B cell (primary cell): ENCODE measurements around the gene CDCA8. TPM values are rescaled to one million over a fixed set of nuclear protein-coding genes. Genes with fewer than 3 reads are reported as not detected.

Experiments used
- ATAC-seq: fragments of 200-7000 bp; cut with Tn5 transposase; one replicate; pipeline ENCODE4 v1.10.0; 2021; ENCODE audit warnings: low read depth, mild to moderate bottlenecking, moderate number of reproducible peaks, moderate library complexity
- CTCF ChIA-PET: fragments of 350-600 bp; sonication (Branson Sonifier 250); formaldehyde crosslinking; loops from one replicate; lab custom pipeline; 2021; ENCODE audit warnings: antibody characterized with exemption, inconsistent platforms; lab: Charles Lee
- POLR2A ChIA-PET: fragments of 350-600 bp; sonication (Branson Sonifier 250); formaldehyde crosslinking; loops from one replicate; lab custom pipeline; 2021; ENCODE audit warnings: antibody characterized with exemption; lab: Charles Lee
- DNase-seq: peaks from one replicate; pipeline ENCODE4 v3.0.0; 2013
- H2AFZ ChIP-seq: 2 replicates; pipeline ENCODE4 v1.6.1; 2012; ENCODE audit warnings: mild to moderate bottlenecking, low read depth, low read length; ENCODE audit not compliant: insufficient read depth, poor library complexity, severe bottlenecking
- H3K27ac ChIP-seq, 2 donors: 1 replicate in 1 of 2; 2 replicates in 1 of 2; pipeline ENCODE4 v1.5.1; 2012 to 2013; ENCODE audit warnings: low read length in 2 of 2, mild to moderate bottlenecking in 2 of 2, moderate library complexity in 1 of 2
- H3K27me3 ChIP-seq, 4 experiments: fragments of 200-600 bp in 1 of 4; sonication (generic) in 1 of 4; replicated peaks in 1 of 4; 1 replicate in 2 of 4; 2 replicates in 2 of 4; pipeline versions ENCODE4 v1.6.1 to v1.7.0; 2013 to 2016; ENCODE audit warnings: low read length in 3 of 4, mild to moderate bottlenecking in 2 of 4, mixed read lengths in 1 of 4, moderate library complexity in 1 of 4; ENCODE audit not compliant: insufficient read depth in 4 of 4, control insufficient read depth in 3 of 4; ENCODE audit errors: control extremely low read depth in 1 of 4
- H3K36me3 ChIP-seq, 2 experiments: replicated peaks in 1 of 2; 1 replicate in 1 of 2; 2 replicates in 1 of 2; pipeline versions ENCODE4 v1.6.1 to v1.7.1; 2013; ENCODE audit warnings: low read length in 1 of 2; ENCODE audit not compliant: insufficient read depth in 2 of 2, control insufficient read depth in 1 of 2; ENCODE audit errors: control extremely low read depth in 1 of 2, extremely low read depth in 1 of 2
- H3K4me1 ChIP-seq, 2 donors: fragments of 200-600 bp in 1 of 2; sonication (generic) in 1 of 2; 1 replicate in 1 of 2; 2 replicates in 1 of 2; pipeline versions ENCODE4 v1.5.1 to v1.6.1; 2013 to 2017; ENCODE audit warnings: low read length in 2 of 2; ENCODE audit not compliant: control insufficient read depth in 2 of 2, insufficient read depth in 2 of 2
- H3K4me2 ChIP-seq: replicated peaks from 2 replicates; pipeline ENCODE3; 2012; ENCODE audit warnings: mild to moderate bottlenecking, low read depth, low read length; ENCODE audit not compliant: poor library complexity, severe bottlenecking
- H3K4me3 ChIP-seq, 5 experiments: fragments of 200-600 bp in 1 of 5; sonication (generic) in 1 of 5; 1 replicate in 3 of 5; 2 replicates in 2 of 5; pipeline versions ENCODE4 v1.5.1 to v1.7.0; 2011 to 2016; ENCODE audit warnings: low read length in 4 of 5, mild to moderate bottlenecking in 4 of 5, low read depth in 2 of 5, control low read depth in 1 of 5, moderate library complexity in 1 of 5; ENCODE audit not compliant: insufficient read depth in 1 of 5; ENCODE audit errors: control extremely low read depth in 1 of 5, extremely low read depth in 1 of 5
- H3K79me2 ChIP-seq: fragments of 200-600 bp; sonication (generic); one replicate; pipeline ENCODE4 v1.6.0; 2016; ENCODE audit warnings: low read length; ENCODE audit not compliant: control insufficient read depth, insufficient read depth
- H3K9ac ChIP-seq: fragments of 200-600 bp; sonication (generic); 2 replicates; pipeline ENCODE4 v1.6.1; 2017; ENCODE audit warnings: mild to moderate bottlenecking, low read length, moderate library complexity
- H3K9me3 ChIP-seq, 3 donors: one replicate each; pipeline versions ENCODE4 v1.6.1 to v1.7.1; 2013; ENCODE audit warnings: low read length in 2 of 3; ENCODE audit not compliant: control insufficient read depth in 2 of 3, insufficient read depth in 1 of 3; ENCODE audit errors: control extremely low read depth in 1 of 3
- H4K20me1 ChIP-seq: 2 replicates; pipeline ENCODE4 v1.6.0; 2012; ENCODE audit warnings: mild to moderate bottlenecking, low read length; ENCODE audit not compliant: insufficient read depth, control insufficient read depth, poor library complexity, severe bottlenecking
- H3K27ac Mint-ChIP-seq: one replicate; pipeline ENCODE4 v1.8.0; 2021; ENCODE audit warnings: mixed read lengths
- H3K27me3 Mint-ChIP-seq: one replicate; pipeline ENCODE4 v1.8.0; 2021; ENCODE audit warnings: mixed read lengths
- H3K4me1 Mint-ChIP-seq: one replicate; pipeline ENCODE4 v1.8.0; 2021; ENCODE audit warnings: mixed read lengths
- H3K4me3 Mint-ChIP-seq: one replicate; pipeline ENCODE4 v1.8.0; 2021; ENCODE audit warnings: mixed read lengths
- H3K9me3 Mint-ChIP-seq: one replicate; pipeline ENCODE4 v1.8.0; 2022; ENCODE audit warnings: mixed read lengths; ENCODE audit not compliant: insufficient read depth
- CTCF ChIP-seq: fragments of 200-600 bp; IDR thresholded peaks from one replicate; pipeline ENCODE4 v1.8.0; 2022; ENCODE audit warnings: antibody characterized with exemption, mild to moderate bottlenecking
- EZH2 ChIP-seq: IDR thresholded peaks from 2 replicates; pipeline ENCODE4 v1.6.1; 2012; ENCODE audit warnings: borderline replicate concordance, low read depth, mild to moderate bottlenecking, moderate library complexity, low read length; ENCODE audit not compliant: insufficient read depth, poor library complexity, severe bottlenecking
- WGBS: methylation state at CpG from one replicate; pipeline ENCODE4 v1.1.5; 2013; ENCODE audit warnings: missing lambda C conversion rate; ENCODE audit not compliant: insufficient coverage; 5-methylcytosine and 5-hydroxymethylcytosine counted together
- intact Hi-C: fragments of 100-400 bp; cut with micrococcal nuclease; formaldehyde crosslinking; loops from one replicate; pipeline ENCODE4 v1.10.0; 2022
- polyA plus RNA-seq: library from polyadenylated mRNA; depleted of rRNA; stranded (reverse); fragments of >200 nt; gene quantifications from 2 replicates; pipeline ENCODE4 v1.2.3, GENCODE V29; 2012
- total RNA-seq, 2 donors: library from RNA; stranded (reverse); fragments of 120-200 nt in 1 of 2; gene quantifications; 1 replicate in 1 of 2; 2 replicates in 1 of 2; pipeline versions ENCODE4 v1.2.3 to v1.2.4, GENCODE V29; 2013 to 2022

CDCA8 gene
- total and polyA plus RNA-seq, 2 donors (not counting 1 experiment from before 2014, with no cell fraction given): 1.3 to 1.6 TPM

GRCh38 chr1:37672136-37672870 lies 20.0 kb upstream of the CDCA8 start:
- no peak overlapping the region for H3K4me2 ChIP-seq
- POLR2A ChIA-PET: no interaction called here
- WGBS: 84% methylated on average over 8 of the region's 9 CpGs
- H3K27ac ChIP-seq: no peak overlapping the region
- intact Hi-C loops: no loop called here
- H3K4me3 ChIP-seq: no peak overlapping the region
- H3K36me3 ChIP-seq: no peaks in the 10 kb centered on the region
- ATAC-seq: no peak
- H3K9ac ChIP-seq: no peak overlapping the region
- CTCF ChIA-PET: interaction anchor here (1.2 to 15.6 kb wide), 3 partner anchors 10 to 185 kb away, joined by 3 to 328 read pairs (median 18); no protein-coding TSS in a partner anchor
- H2AFZ ChIP-seq: no peak overlapping the region
- no peaks in the 10 kb centered on the region for H3K79me2 ChIP-seq
- no peaks in the 10 kb centered on the region for H3K9me3 Mint-ChIP-seq
- H3K9me3 ChIP-seq: no peaks in the 10 kb centered on the region
- H3K27me3 Mint-ChIP-seq: peaks cover 10% of the 10 kb centered on the region
- no peaks in the 10 kb centered on the region for H4K20me1 ChIP-seq
- TF ChIP-seq CTCF (no peak), EZH2 (no peak)
- H3K4me1 ChIP-seq: peaks cover 21 to 26% of the 10 kb centered on the region in 2 donors
- no peak for DNase-seq
- H3K27ac Mint-ChIP-seq: peak overlapping the region; percentile 15
- peaks cover 0 to 15% (median 0%) of the 10 kb centered on the region in 4 experiments for H3K27me3 ChIP-seq
- no peak overlapping the region for H3K4me3 Mint-ChIP-seq
- peaks cover 23% of the 10 kb centered on the region for H3K4me1 Mint-ChIP-seq

- POLR2A ChIA-PET: no interaction called here
- 85% methylated on average over 9 of the region's 10 CpGs for WGBS
- TF ChIP-seq CTCF (no peak), EZH2 (no peak)
Observed at GRCh38 chr1:37673920-37674319, 18.4 kb upstream of the CDCA8 start.

More at GRCh38 chr1:37673920-37674319, 18.4 kb upstream of the CDCA8 start:
- Histone ChIP-seq H3K9me3 (no peaks in the 10 kb centered on the region), H3K36me3 (no peaks in the 10 kb centered on the region), H4K20me1 (no peaks in the 10 kb centered on the region), H2AFZ (no peak overlapping the region), H3K27ac (no peak overlapping the region), H3K79me2 (no peaks in the 10 kb centered on the region), H3K27me3 (peaks cover 0 to 7% (median 0%) of the 10 kb centered on the region in 4 experiments), H3K4me3 (no peak overlapping the region), H3K9ac (no peak overlapping the region), H3K4me2 (no peak overlapping the region), H3K4me1 (peaks cover 21 to 36% of the 10 kb centered on the region in 2 donors)
- no peaks in the 10 kb centered on the region for H3K9me3 Mint-ChIP-seq
- DNase-seq (no peak), ATAC-seq (no peak)
- peaks cover 10% of the 10 kb centered on the region for H3K27me3 Mint-ChIP-seq
- CTCF ChIA-PET: interaction anchor here (1.1 to 15.6 kb wide), 3 partner anchors 9 to 70 kb away, joined by 3 to 328 read pairs (median 18); no protein-coding TSS in a partner anchor
- no peak overlapping the region for H3K27ac Mint-ChIP-seq
- no peak overlapping the region for H3K4me3 Mint-ChIP-seq
- intact Hi-C loops: no loop called here
- peaks cover 29% of the 10 kb centered on the region for H3K4me1 Mint-ChIP-seq
